GM19467 (cell line): ENCODE measurements around the gene ABCB9.
A peak's percentile ranks its signal among the peaks of the same experiment; 100 is the strongest.

ENCODE experiments used
- ATAC-seq: cut with Tn5 transposase; IDR thresholded peaks from one replicate; pipeline ENCODE4 v1.9.1; 2021; ENCODE audit warnings: mild to moderate bottlenecking, moderate library complexity; ENCODE audit not compliant: unreplicated experiment

The ABCB9 gene

GRCh38 chr12:122966743-122967550 lies 684 bp upstream of the ABCB9 start:
- ATAC-seq, result no peak

GRCh38 chr12:122965321-122965751 lies 927 bp downstream of the ABCB9 start:
- ATAC-seq, result no peak

- ATAC-seq, result no peak
These were observed 1.6 kb downstream of the ABCB9 start for GRCh38 chr12:122964439-122965257.

- no peak for ATAC-seq
These were observed 2.4 kb downstream of the ABCB9 start for GRCh38 chr12:122963941-122964265.

GRCh38 chr12:122961531-122962329 lies 4.5 kb downstream of the ABCB9 start:
- no peak for ATAC-seq

- ATAC-seq, result no peak
These were observed 6.1 kb downstream of the ABCB9 start for GRCh38 chr12:122960193-122960569.

- ATAC-seq, result no peak
These were observed 6.6 kb downstream of the ABCB9 start for GRCh38 chr12:122959566-122960192.

GRCh38 chr12:122958198-122958888 lies 7.9 kb downstream of the ABCB9 start:
- ATAC-seq, result no peak

- no peak for ATAC-seq
These were observed 10.2 kb downstream of the ABCB9 start for GRCh38 chr12:122956035-122956434.

- no peak for ATAC-seq
These were observed 11.1 kb downstream of the ABCB9 start for GRCh38 chr12:122955156-122955555.

- peak; percentile 56 for ATAC-seq
These were observed 14.0 kb downstream of the ABCB9 start for GRCh38 chr12:122951979-122952892.

- no peak for ATAC-seq
These were observed 14.9 kb downstream of the ABCB9 start for GRCh38 chr12:122951406-122951805.

- ATAC-seq, result no peak
These were observed 16.2 kb downstream of the ABCB9 start for GRCh38 chr12:122949816-122950675.

GRCh38 chr12:122949405-122949804 lies 16.9 kb downstream of the ABCB9 start:
- ATAC-seq, result no peak

- ATAC-seq, result no peak
These were observed 17.7 kb downstream of the ABCB9 start for GRCh38 chr12:122948605-122949004.

- no peak for ATAC-seq
These were observed 18.9 kb downstream of the ABCB9 start for GRCh38 chr12:122947352-122947792.

- ATAC-seq, result no peak
These were observed 19.4 kb downstream of the ABCB9 start for GRCh38 chr12:122946690-122947341.
